Measurements from ENCODE around the gene HEMGN. TPM values are rescaled to one million over a fixed set of nuclear protein-coding genes. Genes with fewer than 3 reads are reported as not detected.

HEMGN gene
- total and polyA plus RNA-seq, 5 donors from 2014 or later, result 1.7 to 7.0 (median 3.6) TPM

GRCh38 chr9:97921959-97922724 lies 15.8 kb downstream of the HEMGN start, which contains the start of gene TRMO:
Gene TRMO, minus strand, starts transcription at chr9:97922500. Its CDS starts 7 bp downstream, at chr9:97922493.
- peak within 1 kb of the TSS; percentile 95 for H3K4me3 ChIP-seq (ENCODE audit: low read depth, low read length)

GRCh38 chr9:97919217-97919813 lies 18.7 kb downstream of the HEMGN start:
- H3K36me3 ChIP-seq (ENCODE audit: control insufficient read depth, insufficient read depth, low read length), result peaks cover 21% of the 10 kb centered on the region
- H3K9me3 Mint-ChIP-seq, result peaks cover 0 to 1% (median 0%) of the 10 kb centered on the region in 7 donors

More at GRCh38 chr9:97921959-97922724, 15.8 kb downstream of the HEMGN start, which contains the start of gene TRMO:
- H3K27me3 Mint-ChIP-seq, result peaks cover 26% of the 10 kb centered on the region
- H3K36me3 Mint-ChIP-seq, result peaks cover 4% of the 10 kb centered on the region
- peak within 1 kb of the TSS; percentile 99 to 100 (median 100) for H3K27ac Mint-ChIP-seq
- DNase-seq (peak; percentile 96 to 99 (median 99)), ATAC-seq (ENCODE audit: low read depth in 2 of 2) (peak; percentile 78 to 82)
- Histone ChIP-seq H3K36me3 (ENCODE audit: control insufficient read depth, insufficient read depth, low read length) (no peaks in the 10 kb centered on the region), H3K4me1 (ENCODE audit: control insufficient read depth, insufficient read depth, low read length, poor library complexity, severe bottlenecking) (peaks cover 56% of the 10 kb centered on the region), H3K9me3 (ENCODE audit: control insufficient read depth in 2 of 2, low read length in 2 of 2) (no peaks in the 10 kb centered on the region), H3K27ac (ENCODE audit: insufficient read depth, low read length, poor library complexity, severe bottlenecking) (peak within 1 kb of the TSS; percentile 100), H3K27me3 (ENCODE audit: control insufficient read depth, insufficient read depth, low read length) (peaks cover 4% of the 10 kb centered on the region)
- H3K4me3 Mint-ChIP-seq, result peak within 1 kb of the TSS; percentile 88 to 96 (median 94)
- peaks cover 30 to 54% (median 46%) of the 10 kb centered on the region in 4 donors for H3K4me1 Mint-ChIP-seq
- H3K9me3 Mint-ChIP-seq, result peaks cover 0 to 1% (median 0%) of the 10 kb centered on the region in 7 donors

GRCh38 chr9:97918611-97919010 lies 19.4 kb downstream of the HEMGN start:
- peak in 1 of 3 donors; percentile 50 for DNase-seq
- peaks cover 51 to 76% (median 56%) of the 10 kb centered on the region in 4 donors for H3K4me1 Mint-ChIP-seq
- Histone ChIP-seq H3K9me3 (ENCODE audit: control insufficient read depth in 2 of 2, low read length in 2 of 2) (no peaks in the 10 kb centered on the region), H3K4me3 (ENCODE audit: low read depth, low read length) (peak overlapping the region; percentile 92), H3K36me3 (ENCODE audit: control insufficient read depth, insufficient read depth, low read length) (peaks cover 28% of the 10 kb centered on the region), H3K27ac (ENCODE audit: insufficient read depth, low read length, poor library complexity, severe bottlenecking) (peak overlapping the region; percentile 100), H3K27me3 (ENCODE audit: control insufficient read depth, insufficient read depth, low read length) (no peaks in the 10 kb centered on the region), H3K4me1 (ENCODE audit: control insufficient read depth, insufficient read depth, low read length, poor library complexity, severe bottlenecking) (peaks cover 54% of the 10 kb centered on the region)
- H3K36me3 Mint-ChIP-seq, result peaks cover 33% of the 10 kb centered on the region
- H3K4me3 Mint-ChIP-seq, result peak overlapping the region; percentile 88 to 96 (median 94)
- peaks cover 0 to 1% (median 0%) of the 10 kb centered on the region in 7 donors for H3K9me3 Mint-ChIP-seq
- no peak for ATAC-seq (ENCODE audit: low read depth in 2 of 2)
- peak overlapping the region; percentile 99 to 100 (median 100) for H3K27ac Mint-ChIP-seq
- peaks cover 15% of the 10 kb centered on the region for H3K27me3 Mint-ChIP-seq

More at GRCh38 chr9:97919217-97919813, 18.7 kb downstream of the HEMGN start:
- ATAC-seq (ENCODE audit: low read depth in 2 of 2) (no peak), DNase-seq (no peak)
- Histone ChIP-seq H3K27me3 (ENCODE audit: control insufficient read depth, insufficient read depth, low read length) (no peaks in the 10 kb centered on the region), H3K4me1 (ENCODE audit: control insufficient read depth, insufficient read depth, low read length, poor library complexity, severe bottlenecking) (peaks cover 56% of the 10 kb centered on the region), H3K4me3 (ENCODE audit: low read depth, low read length) (peak overlapping the region; percentile 92), H3K27ac (ENCODE audit: insufficient read depth, low read length, poor library complexity, severe bottlenecking) (peak overlapping the region; percentile 100), H3K9me3 (ENCODE audit: control insufficient read depth in 2 of 2, low read length in 2 of 2) (no peaks in the 10 kb centered on the region)
- H3K27ac Mint-ChIP-seq, result peak overlapping the region; percentile 99 to 100 (median 100)
- peaks cover 19% of the 10 kb centered on the region for H3K27me3 Mint-ChIP-seq
- H3K4me3 Mint-ChIP-seq, result peak overlapping the region; percentile 88 to 96 (median 94)
- peaks cover 27% of the 10 kb centered on the region for H3K36me3 Mint-ChIP-seq
- H3K4me1 Mint-ChIP-seq, result peaks cover 46 to 77% (median 61%) of the 10 kb centered on the region in 4 donors

GRCh38 chr9:97911970-97912369 lies 26.0 kb downstream of the HEMGN start:
- no peaks in the 10 kb centered on the region for H3K27me3 Mint-ChIP-seq
- DNase-seq (no peak), ATAC-seq (ENCODE audit: low read depth in 2 of 2) (no peak)
- Histone ChIP-seq H3K4me1 (ENCODE audit: control insufficient read depth, insufficient read depth, low read length, poor library complexity, severe bottlenecking) (peaks cover 35% of the 10 kb centered on the region), H3K4me3 (ENCODE audit: low read depth, low read length) (no peak overlapping the region), H3K27me3 (ENCODE audit: control insufficient read depth, insufficient read depth, low read length) (no peaks in the 10 kb centered on the region), H3K9me3 (ENCODE audit: control insufficient read depth in 2 of 2, low read length in 2 of 2) (no peaks in the 10 kb centered on the region), H3K27ac (ENCODE audit: insufficient read depth, low read length, poor library complexity, severe bottlenecking) (peak overlapping the region; percentile 18), H3K36me3 (ENCODE audit: control insufficient read depth, insufficient read depth, low read length) (peaks cover 73% of the 10 kb centered on the region)
- H3K36me3 Mint-ChIP-seq, result peaks cover 78% of the 10 kb centered on the region
- peak overlapping the region; percentile 51 to 73 (median 70) for H3K27ac Mint-ChIP-seq
- H3K4me3 Mint-ChIP-seq, result peak overlapping the region in 1 of 4 donors; percentile 4
- no peaks in the 10 kb centered on the region for H3K9me3 Mint-ChIP-seq
- peaks cover 15 to 86% (median 55%) of the 10 kb centered on the region in 4 donors for H3K4me1 Mint-ChIP-seq

GRCh38 chr9:97911528-97911927 lies 26.4 kb downstream of the HEMGN start:
- Histone ChIP-seq H3K27ac (ENCODE audit: insufficient read depth, low read length, poor library complexity, severe bottlenecking) (no peak overlapping the region), H3K9me3 (ENCODE audit: control insufficient read depth in 2 of 2, low read length in 2 of 2) (no peaks in the 10 kb centered on the region), H3K27me3 (ENCODE audit: control insufficient read depth, insufficient read depth, low read length) (no peaks in the 10 kb centered on the region), H3K36me3 (ENCODE audit: control insufficient read depth, insufficient read depth, low read length) (peaks cover 73% of the 10 kb centered on the region), H3K4me1 (ENCODE audit: control insufficient read depth, insufficient read depth, low read length, poor library complexity, severe bottlenecking) (peaks cover 39% of the 10 kb centered on the region), H3K4me3 (ENCODE audit: low read depth, low read length) (no peak overlapping the region)
- Mint-ChIP-seq H3K36me3 (peaks cover 76% of the 10 kb centered on the region), H3K27ac (peak overlapping the region; percentile 70 to 84 (median 73)), H3K27me3 (no peaks in the 10 kb centered on the region), H3K9me3 (no peaks in the 10 kb centered on the region), H3K4me1 (peaks cover 12 to 86% (median 54%) of the 10 kb centered on the region in 4 donors), H3K4me3 (peak overlapping the region in 1 of 4 donors; percentile 4)
- no peak for DNase-seq
- no peak for ATAC-seq (ENCODE audit: low read depth in 2 of 2)

GRCh38 chr9:97910357-97910756 lies 27.6 kb downstream of the HEMGN start:
- H3K4me1 Mint-ChIP-seq, result peaks cover 12 to 87% (median 59%) of the 10 kb centered on the region in 4 donors
- peaks cover 51% of the 10 kb centered on the region for H3K4me1 ChIP-seq (ENCODE audit: control insufficient read depth, insufficient read depth, low read length, poor library complexity, severe bottlenecking)
- H3K9me3 Mint-ChIP-seq, result no peaks in the 10 kb centered on the region

GRCh38 chr9:97908705-97909104 lies 29.3 kb downstream of the HEMGN start:
- H3K9me3 ChIP-seq (ENCODE audit: control insufficient read depth in 2 of 2, low read length in 2 of 2), result no peaks in the 10 kb centered on the region
- Mint-ChIP-seq H3K9me3 (no peaks in the 10 kb centered on the region), H3K36me3 (peaks cover 51% of the 10 kb centered on the region), H3K27me3 (peaks cover 4% of the 10 kb centered on the region), H3K4me3 (peak overlapping the region; percentile 27 to 70 (median 54)), H3K4me1 (peaks cover 18 to 88% (median 62%) of the 10 kb centered on the region in 4 donors), H3K27ac (peak overlapping the region; percentile 80 to 84 (median 82))
- ATAC-seq (ENCODE audit: low read depth in 2 of 2), result peak; percentile 7 to 38
- H3K27me3 ChIP-seq (ENCODE audit: control insufficient read depth, insufficient read depth, low read length), result no peaks in the 10 kb centered on the region
- peak overlapping the region; percentile 20 for H3K4me3 ChIP-seq (ENCODE audit: low read depth, low read length)
- peak overlapping the region; percentile 52 for H3K27ac ChIP-seq (ENCODE audit: insufficient read depth, low read length, poor library complexity, severe bottlenecking)
- H3K36me3 ChIP-seq (ENCODE audit: control insufficient read depth, insufficient read depth, low read length), result peaks cover 51% of the 10 kb centered on the region
- DNase-seq, result peak in 1 of 3 donors; percentile 42
- peaks cover 67% of the 10 kb centered on the region for H3K4me1 ChIP-seq (ENCODE audit: control insufficient read depth, insufficient read depth, low read length, poor library complexity, severe bottlenecking)

More at GRCh38 chr9:97910357-97910756, 27.6 kb downstream of the HEMGN start:
- Histone ChIP-seq H3K36me3 (ENCODE audit: control insufficient read depth, insufficient read depth, low read length) (peaks cover 62% of the 10 kb centered on the region), H3K27ac (ENCODE audit: insufficient read depth, low read length, poor library complexity, severe bottlenecking) (peak overlapping the region; percentile 36), H3K4me3 (ENCODE audit: low read depth, low read length) (no peak overlapping the region), H3K27me3 (ENCODE audit: control insufficient read depth, insufficient read depth, low read length) (no peaks in the 10 kb centered on the region), H3K9me3 (ENCODE audit: control insufficient read depth in 2 of 2, low read length in 2 of 2) (no peaks in the 10 kb centered on the region)
- ATAC-seq (ENCODE audit: low read depth in 2 of 2) (no peak), DNase-seq (no peak)
- Mint-ChIP-seq H3K27ac (peak overlapping the region; percentile 27 to 84 (median 73)), H3K4me3 (peak overlapping the region in 1 of 4 donors; percentile 4), H3K36me3 (peaks cover 67% of the 10 kb centered on the region), H3K27me3 (no peaks in the 10 kb centered on the region)

Measured in CD4-positive, CD25-positive, alpha-beta regulatory T cell (primary cell).